GM19328 (cell line): ENCODE results near the gene OSBPL10.
"Not testable (repeated sequence)": the region's sequence is repeated elsewhere in the genome, so short reads cannot be mapped to it uniquely, and the experiment has no call there.

Experiments
- ATAC-seq: cut with Tn5 transposase; IDR thresholded peaks from one replicate; pipeline ENCODE4 v1.9.1; 2021; ENCODE audit warnings: mild to moderate bottlenecking, moderate library complexity; ENCODE audit not compliant: unreplicated experiment

OSBPL10 gene

DNA sequence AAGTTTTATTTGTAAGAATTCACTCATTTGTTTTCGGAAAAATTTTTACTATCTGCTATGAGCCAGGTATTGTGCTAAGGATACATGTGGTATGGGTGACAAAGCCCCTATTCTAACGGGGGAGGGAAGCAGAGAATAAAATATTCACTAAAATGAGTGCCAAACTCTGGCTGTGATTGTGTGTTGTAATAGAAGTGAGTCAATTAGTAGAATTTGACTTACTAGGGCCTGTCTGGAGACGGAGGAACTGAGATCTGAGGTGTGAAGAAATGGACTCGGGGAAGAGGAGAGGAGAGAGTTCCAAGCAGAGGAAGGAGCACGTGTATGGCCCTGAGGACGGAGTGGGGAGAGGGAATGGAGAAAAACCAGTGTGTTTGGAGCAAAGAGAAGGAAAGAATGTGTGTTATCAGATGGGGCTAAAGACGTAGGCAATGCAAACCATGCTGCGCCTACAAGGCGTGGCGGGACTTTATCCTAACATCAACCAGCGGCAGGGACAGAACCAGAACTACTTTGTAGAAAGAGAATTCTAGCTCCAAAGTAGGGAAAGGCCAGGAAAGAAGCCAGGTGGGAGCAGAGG, 89.1 kb downstream of the OSBPL10 start:
- no peak for ATAC-seq

DNA sequence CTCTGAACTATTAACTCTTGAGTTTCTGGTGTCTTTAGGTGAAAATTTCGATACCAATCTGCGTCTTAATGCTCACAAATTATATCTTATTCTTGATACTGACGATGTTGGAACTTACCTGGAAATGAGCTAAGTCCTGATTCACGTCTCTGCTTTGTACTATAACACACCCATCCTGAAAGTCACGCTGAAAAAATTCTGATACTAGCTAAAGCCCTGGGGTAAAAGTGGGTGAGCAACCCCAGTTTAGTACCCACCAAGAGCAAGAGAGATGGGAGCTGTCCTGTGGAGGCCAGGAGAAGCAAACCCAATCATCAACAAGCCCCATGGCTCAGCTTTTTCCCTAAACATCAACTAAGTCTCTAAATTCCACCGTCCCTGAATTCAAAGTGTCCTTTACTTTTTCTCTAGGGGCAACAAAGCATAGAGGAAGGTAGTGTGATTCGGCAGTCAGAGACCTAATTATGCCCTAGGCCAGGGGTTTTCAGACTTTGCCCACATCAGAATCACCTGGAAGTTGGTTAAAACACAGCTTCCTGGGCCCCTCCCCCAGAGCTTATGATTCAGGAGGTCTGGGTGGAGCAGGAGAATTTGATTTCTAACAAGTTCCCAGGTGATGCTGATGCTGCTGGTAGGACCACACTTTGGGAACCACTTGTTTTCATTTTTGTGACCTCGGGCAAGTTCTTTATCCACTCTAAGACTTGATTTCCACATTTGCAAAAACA, 90.2 kb downstream of the OSBPL10 start:
- no peak for ATAC-seq

- no peak for ATAC-seq
These were observed 91.1 kb downstream of the OSBPL10 start for GRCh38 chr3:31890007-31890406.

DNA sequence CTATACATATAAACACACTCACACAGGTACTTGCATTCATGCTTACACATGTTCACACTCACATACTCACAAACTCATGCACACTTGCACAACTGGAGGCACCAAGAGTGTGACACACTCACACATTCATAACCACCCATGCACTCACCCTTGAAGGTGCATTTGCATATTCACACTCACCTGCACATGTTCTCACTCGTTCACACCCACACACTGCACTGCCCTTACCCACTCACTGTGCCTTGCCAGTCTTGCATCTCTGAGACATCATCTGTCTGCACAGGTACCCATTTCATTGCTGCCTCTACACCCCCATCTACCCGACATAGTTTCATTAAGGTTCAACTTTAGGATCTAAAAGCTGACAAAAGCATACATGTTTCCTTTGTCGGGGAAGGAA, 95.8 kb downstream of the OSBPL10 start:
- no peak for ATAC-seq

DNA sequence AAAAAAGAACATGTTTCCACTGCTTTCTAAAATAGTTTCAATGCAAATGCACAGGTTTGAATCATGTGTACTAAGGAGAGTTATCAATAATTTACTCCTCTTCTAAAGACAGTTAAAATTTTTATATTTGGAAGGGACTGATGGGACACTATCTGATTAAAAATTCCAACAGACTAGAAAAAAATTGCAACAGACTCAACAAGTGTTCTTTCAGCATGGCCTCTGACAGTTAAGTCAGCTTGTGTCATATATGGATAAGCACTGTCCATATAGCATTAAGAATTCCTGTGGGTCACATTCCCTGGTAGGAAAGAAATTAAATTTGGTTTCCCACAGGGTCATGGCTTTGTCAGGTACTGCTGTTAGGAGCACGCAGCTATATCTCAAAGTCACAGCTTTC, 96.8 kb downstream of the OSBPL10 start:
- ATAC-seq = no peak

GRCh38 chr3:31882895-31883294, 98.2 kb downstream of the OSBPL10 start:
- no peak for ATAC-seq

GRCh38 chr3:31882431-31882830, 98.6 kb downstream of the OSBPL10 start:
- no peak for ATAC-seq

DNA sequence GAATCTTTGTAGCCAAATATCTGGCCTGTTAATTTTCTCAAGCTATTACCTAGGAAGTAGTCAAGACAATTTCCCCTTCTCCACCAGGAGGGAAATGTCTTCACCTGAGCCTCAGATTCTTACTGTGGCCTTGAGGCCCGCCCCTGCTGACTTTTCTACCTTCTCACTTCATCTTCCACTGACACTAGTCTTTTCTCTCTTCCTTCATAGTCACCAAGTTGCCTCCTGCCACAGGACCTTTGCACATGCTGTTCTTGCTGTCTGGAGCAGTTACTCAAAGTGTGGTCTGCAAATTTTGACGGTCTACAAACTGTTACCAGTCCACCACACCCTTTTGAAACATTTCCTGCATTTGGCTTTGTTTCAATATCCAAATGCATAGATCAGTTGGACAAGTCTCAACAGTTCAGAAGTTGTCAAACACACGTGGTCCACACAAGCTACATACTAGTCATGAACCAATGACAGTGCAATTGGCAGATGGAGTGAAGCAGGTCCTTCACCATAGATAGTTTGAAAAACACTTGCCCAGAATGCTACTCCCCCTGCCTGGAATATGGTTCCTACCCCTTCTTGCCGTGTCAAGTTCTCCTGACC, 100.5 kb downstream of the OSBPL10 start:
- no peak for ATAC-seq

DNA sequence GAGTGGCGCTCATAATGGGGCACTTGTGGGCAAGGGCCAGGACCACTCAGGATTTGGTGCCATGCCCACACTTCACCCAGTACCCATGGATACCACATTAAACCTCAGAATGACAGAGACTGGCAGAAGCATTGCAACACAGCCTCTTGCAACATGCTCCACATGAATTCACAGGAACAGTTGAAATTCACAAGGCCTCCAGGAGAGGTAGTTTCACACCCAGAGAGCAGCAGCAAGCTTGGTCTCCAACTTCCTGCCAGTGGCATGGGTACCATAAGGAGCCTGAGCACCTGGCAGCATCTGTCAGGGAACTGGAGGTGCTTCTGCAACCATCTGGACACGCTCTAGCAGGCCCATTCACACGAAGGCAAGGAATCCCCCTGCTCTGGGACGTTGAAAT, 101.0 kb downstream of the OSBPL10 start:
- no peak for ATAC-seq

DNA sequence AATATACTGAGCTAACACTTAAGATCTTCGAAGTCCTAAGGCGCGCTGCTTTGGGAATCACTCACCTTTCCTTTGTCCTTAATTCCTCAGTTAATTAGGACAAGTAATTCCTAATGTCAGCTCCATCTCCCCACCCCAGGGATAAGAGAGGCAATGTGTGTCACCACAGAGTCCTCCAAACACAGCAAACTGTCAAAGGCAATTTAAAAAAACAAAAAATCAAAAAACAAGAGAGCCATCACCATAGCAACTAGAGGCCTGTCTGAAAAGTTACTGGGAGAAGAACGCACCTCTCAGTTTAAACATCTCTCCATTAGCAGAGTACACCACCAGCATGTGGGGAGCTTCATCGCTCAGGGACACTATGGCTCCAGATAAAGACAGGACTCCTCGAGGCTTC, 101.7 kb downstream of the OSBPL10 start:
- no peak for ATAC-seq

- ATAC-seq = no peak
These were observed 102.7 kb downstream of the OSBPL10 start for GRCh38 chr3:31878231-31878838.

- ATAC-seq = no peak
These were observed 104.7 kb downstream of the OSBPL10 start for GRCh38 chr3:31876331-31876730.

- ATAC-seq = no peak
These were observed 105.6 kb downstream of the OSBPL10 start for GRCh38 chr3:31875437-31875836.

- ATAC-seq = no peak
These were observed 107.7 kb downstream of the OSBPL10 start for GRCh38 chr3:31873254-31873820.

- ATAC-seq = no peak
These were observed 109.0 kb downstream of the OSBPL10 start for GRCh38 chr3:31871939-31872507.

- ATAC-seq = not testable (repeated sequence)
These were observed 111.0 kb downstream of the OSBPL10 start for GRCh38 chr3:31870111-31870510.

- no peak for ATAC-seq
These were observed 112.8 kb downstream of the OSBPL10 start for GRCh38 chr3:31868236-31868635.

GRCh38 chr3:31862666-31863279, 118.3 kb downstream of the OSBPL10 start:
- no peak for ATAC-seq

GRCh38 chr3:31861826-31862225, 119.2 kb downstream of the OSBPL10 start:
- ATAC-seq = no peak

- not testable (repeated sequence) for ATAC-seq
These were observed 120.4 kb downstream of the OSBPL10 start for GRCh38 chr3:31860642-31861041.

DNA sequence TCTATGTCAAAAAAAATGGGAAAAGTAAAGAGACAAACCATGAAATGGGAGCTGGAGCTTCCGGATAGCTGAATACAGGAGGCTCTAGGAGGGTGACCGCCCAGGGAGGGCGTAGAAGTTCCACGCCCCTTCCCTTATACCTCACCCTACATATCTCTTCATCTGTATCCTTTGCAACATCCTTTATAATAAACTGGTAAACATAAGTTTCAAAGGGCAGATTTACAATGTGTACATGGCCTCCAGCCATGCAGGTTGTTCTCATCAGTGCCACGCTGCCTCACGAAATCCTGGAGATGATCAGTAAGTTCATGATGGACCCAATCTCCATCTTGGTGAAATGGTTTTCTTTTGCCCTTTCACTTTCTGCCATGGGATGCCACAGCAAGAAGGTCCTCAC, 121.8 kb downstream of the OSBPL10 start:
- no peak for ATAC-seq
